Adrenal gland (tissue), 5 donors: Measurements from ENCODE around the gene FBRSL1.

ENCODE experiments used
- POLR2A ChIP-seq, 2 donors: fragments of 450-650 bp; IDR thresholded peaks; one replicate each; pipeline ENCODE4 v1.6.1; 2017; ENCODE audit warnings: antibody characterized with exemption in 2 of 2, mild to moderate bottlenecking in 2 of 2, moderate library complexity in 1 of 2
- TF ChIP-seq, protein P1 (sequence below), 6 experiments: fragments of 450-650 bp in 4 of 6; fragments of 200-600 bp in 2 of 6; sonication (generic) in 1 of 6; IDR thresholded peaks; 1 replicate in 5 of 6; 2 replicates in 1 of 6; pipeline versions ENCODE4 v1.5.1 to v1.8.0; 2016 to 2021; ENCODE audit warnings: antibody characterized with exemption in 6 of 6, mild to moderate bottlenecking in 2 of 6, moderate library complexity in 1 of 6
- donor health status: DM: no; HTN: no; CAD: no.

DNA sequence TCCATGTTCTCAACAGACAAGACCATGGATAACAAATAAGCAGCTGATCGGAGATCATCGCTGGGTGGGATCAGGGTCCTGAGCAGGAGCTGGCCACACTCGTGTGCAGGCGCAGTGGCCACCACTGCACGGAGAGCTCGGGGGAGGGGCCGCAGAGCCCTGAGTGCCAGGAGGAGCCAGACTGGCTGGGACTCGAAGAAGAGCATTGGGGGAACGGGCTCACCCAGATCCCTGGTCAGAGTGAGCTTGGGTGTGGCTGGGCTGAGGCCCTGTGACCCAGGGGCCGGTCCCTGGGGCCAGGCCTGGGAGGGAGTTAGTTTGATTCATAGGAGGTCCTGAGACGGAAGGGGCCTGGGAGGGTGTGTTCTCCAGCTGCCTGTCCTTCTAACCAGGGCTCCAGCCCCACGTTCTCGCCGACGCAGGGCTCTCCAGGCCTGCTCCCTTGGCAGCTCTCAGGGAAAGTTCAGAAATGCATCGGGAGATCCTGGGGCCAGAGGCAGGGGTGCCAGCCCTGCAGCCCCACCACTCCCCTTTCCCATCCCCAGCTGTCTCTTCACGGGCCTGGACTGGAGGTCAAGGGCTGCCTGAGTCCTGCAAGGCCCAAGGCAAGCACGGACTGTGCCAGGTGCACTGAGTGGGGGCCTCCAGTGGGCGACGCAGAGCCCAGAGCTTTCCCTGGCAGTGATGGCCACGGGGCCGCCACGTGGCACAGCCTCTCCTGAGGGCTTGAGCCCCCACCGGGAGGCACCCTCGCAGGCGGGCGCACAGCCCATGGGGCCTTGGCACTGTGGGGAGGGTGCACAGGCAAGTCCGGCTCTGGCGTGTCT is 48.1 kb downstream of the FBRSL1 start:
- TF ChIP-seq POLR2A (IDR thresholded peaks at IDR 0.05): no peak
- TF ChIP-seq, protein P1, sequence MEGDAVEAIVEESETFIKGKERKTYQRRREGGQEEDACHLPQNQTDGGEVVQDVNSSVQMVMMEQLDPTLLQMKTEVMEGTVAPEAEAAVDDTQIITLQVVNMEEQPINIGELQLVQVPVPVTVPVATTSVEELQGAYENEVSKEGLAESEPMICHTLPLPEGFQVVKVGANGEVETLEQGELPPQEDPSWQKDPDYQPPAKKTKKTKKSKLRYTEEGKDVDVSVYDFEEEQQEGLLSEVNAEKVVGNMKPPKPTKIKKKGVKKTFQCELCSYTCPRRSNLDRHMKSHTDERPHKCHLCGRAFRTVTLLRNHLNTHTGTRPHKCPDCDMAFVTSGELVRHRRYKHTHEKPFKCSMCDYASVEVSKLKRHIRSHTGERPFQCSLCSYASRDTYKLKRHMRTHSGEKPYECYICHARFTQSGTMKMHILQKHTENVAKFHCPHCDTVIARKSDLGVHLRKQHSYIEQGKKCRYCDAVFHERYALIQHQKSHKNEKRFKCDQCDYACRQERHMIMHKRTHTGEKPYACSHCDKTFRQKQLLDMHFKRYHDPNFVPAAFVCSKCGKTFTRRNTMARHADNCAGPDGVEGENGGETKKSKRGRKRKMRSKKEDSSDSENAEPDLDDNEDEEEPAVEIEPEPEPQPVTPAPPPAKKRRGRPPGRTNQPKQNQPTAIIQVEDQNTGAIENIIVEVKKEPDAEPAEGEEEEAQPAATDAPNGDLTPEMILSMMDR (IDR thresholded peaks at IDR 0.05): no peak
